GM12878 (cell line): ENCODE measurements around the gene EXOC7. TPM values are rescaled to one million over a fixed set of nuclear protein-coding genes. Genes with fewer than 3 reads are reported as not detected.

Source experiments
- ATAC-seq: fragments of 200-7000 bp; cut with Tn5 transposase; 3 replicates; pipeline ENCODE4 v1.9.1; 2020; ENCODE audit warnings: mild to moderate bottlenecking, moderate library complexity
- BruUV-seq: library from RNA; stranded (reverse); fragments of 400-500 nt; replicated peaks from 2 replicates; lab custom pipeline; 2021; lab: Mats Ljungman, UMichigan
- CTCF ChIA-PET: fragments of 300-600 bp; sonication (Branson Sonifier 250); formaldehyde crosslinking; extraction: SDS; loops from one replicate; lab custom pipeline; 2021; ENCODE audit warnings: inconsistent platforms; lab: Yijun Ruan, JAX
- POLR2A ChIA-PET: fragments of 350-600 bp; formaldehyde crosslinking; extraction: SDS; loops from one replicate; lab custom pipeline; 2021; ENCODE audit warnings: inconsistent platforms; lab: Charles Lee
- RAD21 ChIA-PET: fragments of 300-600 bp; sonication (Branson Sonifier 250); formaldehyde crosslinking; loops from one replicate; lab custom pipeline; 2023; ENCODE audit warnings: antibody characterized with exemption; ENCODE audit not compliant: unreplicated experiment; lab: Charles Lee
- SMC1A ChIA-PET: fragments of 300-600 bp; sonication (Branson Sonifier 250); formaldehyde crosslinking; loops from one replicate; lab custom pipeline; 2023; ENCODE audit not compliant: unreplicated experiment, uncharacterized antibody; lab: Charles Lee
- DNase-seq: peaks from one replicate; pipeline ENCODE4 v3.0.0-alpha.2; 2011; ENCODE audit warnings: low read depth, low spot score
- FAIRE-seq: peaks from 3 replicates; lab custom pipeline; 2011; peaks lifted over from hg19 to GRCh38; lab: Jason Lieb, UNC
- H2AFZ ChIP-seq: 2 replicates; pipeline ENCODE4 v1.6.0; 2011; ENCODE audit warnings: low read depth, low read length, control low read depth; ENCODE audit not compliant: control insufficient read depth
- H3K27ac ChIP-seq: 2 replicates; pipeline ENCODE4 v1.5.1; 2011; ENCODE audit warnings: control low read depth; ENCODE audit not compliant: control insufficient read depth, insufficient read depth
- H3K27me3 ChIP-seq, 2 experiments: replicated peaks in 1 of 2; 2 replicates each; pipeline versions ENCODE4 v1.6.0 to v1.6.1; 2011; ENCODE audit warnings: low read length in 1 of 2; ENCODE audit not compliant: control insufficient read depth in 2 of 2, insufficient read depth in 2 of 2
- H3K36me3 ChIP-seq, 2 experiments: 2 replicates each; pipeline ENCODE4 v1.5.1; 2011; ENCODE audit warnings: low read length in 1 of 2; ENCODE audit not compliant: control insufficient read depth in 2 of 2, insufficient read depth in 2 of 2
- H3K4me1 ChIP-seq: 2 replicates; pipeline ENCODE4 v1.6.1; 2011; ENCODE audit warnings: mild to moderate bottlenecking, low read length, moderate library complexity, mixed read lengths; ENCODE audit not compliant: control insufficient read depth, insufficient read depth
- H3K4me2 ChIP-seq: 2 replicates; pipeline ENCODE4 v1.6.0; 2011; ENCODE audit warnings: control low read depth; ENCODE audit not compliant: control insufficient read depth, insufficient read depth
- H3K4me3 ChIP-seq: fragments of 200-600 bp; sonication (generic); 2 replicates; pipeline ENCODE4 v1.5.1; 2016
- H3K79me2 ChIP-seq: 2 replicates; pipeline ENCODE4 v1.6.0; 2011; ENCODE audit warnings: low read length; ENCODE audit not compliant: control insufficient read depth, insufficient read depth
- H3K9ac ChIP-seq: 2 replicates; pipeline ENCODE4 v1.8.0; 2011; ENCODE audit warnings: low read length, control low read depth, mixed read lengths; ENCODE audit not compliant: control insufficient read depth, insufficient read depth
- H3K9me3 ChIP-seq: replicated peaks from 3 replicates; pipeline ENCODE4 v1.5.1; 2011; ENCODE audit warnings: mild to moderate bottlenecking, low read length; ENCODE audit not compliant: control insufficient read depth, insufficient read depth
- H4K20me1 ChIP-seq: 2 replicates; pipeline ENCODE4 v1.6.0; 2011; ENCODE audit not compliant: control insufficient read depth, insufficient read depth
- EGR1 ChIP-seq, 2 experiments: IDR thresholded peaks; 1 replicate in 1 of 2; 2 replicates in 1 of 2; pipeline ENCODE4 v1.6.1; 2011 to 2012; ENCODE audit warnings: low read depth in 2 of 2, low read length in 2 of 2, borderline replicate concordance in 1 of 2, mild to moderate bottlenecking in 1 of 2, moderate library complexity in 1 of 2
- IKZF1 ChIP-seq: fragments of 450-650 bp; conservative IDR thresholded peaks from 2 replicates; pipeline ENCODE4 v1.6.1; 2017; ENCODE audit warnings: antibody characterized with exemption, mild to moderate bottlenecking
- IKZF2 ChIP-seq, 2 experiments: fragments of 450-650 bp; IDR thresholded peaks; 2 replicates each; pipeline ENCODE4 v1.6.1; 2017; ENCODE audit warnings: mild to moderate bottlenecking in 2 of 2, moderate library complexity in 2 of 2
- MXI1 ChIP-seq: fragments of 150-350 bp; IDR thresholded peaks from 2 replicates; pipeline ENCODE4 v1.6.1; 2011; ENCODE audit warnings: low read depth, mild to moderate bottlenecking, inconsistent platforms, low read length, improper control_type of control experiment
- WRNIP1 ChIP-seq: IDR thresholded peaks from 2 replicates; pipeline ENCODE4 v1.6.1; 2011; ENCODE audit warnings: low read depth, low read length, improper control_type of control experiment, borderline replicate concordance
- WGBS: methylation state at CpG from one replicate; pipeline ENCODE4 v1.1.6; 2016; ENCODE audit warnings: low lambda C conversion rate; ENCODE audit not compliant: insufficient replicate concordance, insufficient coverage; ENCODE audit errors: missing lambda C conversion rate; 5-methylcytosine and 5-hydroxymethylcytosine counted together
- in situ Hi-C: fragments of 300-500 bp; cut with MboI; formaldehyde crosslinking; loops from 9 replicates; pipeline ENCODE4 v1.14.3; 2018; ENCODE audit warnings: mixed read lengths
- intact Hi-C: fragments of 100-400 bp; cut with micrococcal nuclease; formaldehyde crosslinking; loops from one replicate; pipeline ENCODE4 v1.14.2; 2022; ENCODE audit not compliant: unreplicated experiment
- polyA plus RNA-seq, 11 experiments: library from polyadenylated mRNA; depleted of rRNA in 4 of 11; unstranded in 6 of 11; stranded (reverse) in 5 of 11; fragments of >200 nt; fragmentation: Nextera tagmentation in 4 of 11; fragmentation: Illumina TruSeq in 1 of 11; extraction: Ambion mirVana in 4 of 11; extraction: Trizol in 1 of 11; gene quantifications; 1 replicate in 1 of 11; 2 replicates in 10 of 11; pipeline versions ENCODE4 v1.2.1 to v1.2.3, GENCODE V29; 2011 to 2016; ENCODE audit warnings: inconsistent platforms in 2 of 11, missing spikeins in 2 of 11, low read depth in 1 of 11
- total RNA-seq, 4 experiments: library from RNA; depleted of rRNA in 3 of 4; stranded (reverse); fragments of >200 nt in 3 of 4; fragmentation: Illumina TruSeq in 1 of 4; extraction: Trizol in 1 of 4; gene quantifications; 2 replicates each; pipeline versions ENCODE4 v1.2.1 to v1.2.3, GENCODE V29; 2013 to 2021
- TF ChIP-seq, protein P1 (sequence below): fragments of 450-650 bp; IDR thresholded peaks from 2 replicates; pipeline ENCODE4 v1.6.1; 2016; ENCODE audit warnings: mild to moderate bottlenecking
- TF ChIP-seq, protein P2 (sequence below): IDR thresholded peaks from 2 replicates; pipeline ENCODE4 v1.6.1; 2011; ENCODE audit warnings: low read depth, mild to moderate bottlenecking, low read length, moderate library complexity, borderline replicate concordance; ENCODE audit errors: extremely low read depth

The EXOC7 gene
- total and polyA plus RNA-seq, 10 of the 15 experiments (the other 5 are each of a cell fraction or from before 2014, with no cell fraction given), result 18.8 to 71.3 (median 48.2) TPM

DNA sequence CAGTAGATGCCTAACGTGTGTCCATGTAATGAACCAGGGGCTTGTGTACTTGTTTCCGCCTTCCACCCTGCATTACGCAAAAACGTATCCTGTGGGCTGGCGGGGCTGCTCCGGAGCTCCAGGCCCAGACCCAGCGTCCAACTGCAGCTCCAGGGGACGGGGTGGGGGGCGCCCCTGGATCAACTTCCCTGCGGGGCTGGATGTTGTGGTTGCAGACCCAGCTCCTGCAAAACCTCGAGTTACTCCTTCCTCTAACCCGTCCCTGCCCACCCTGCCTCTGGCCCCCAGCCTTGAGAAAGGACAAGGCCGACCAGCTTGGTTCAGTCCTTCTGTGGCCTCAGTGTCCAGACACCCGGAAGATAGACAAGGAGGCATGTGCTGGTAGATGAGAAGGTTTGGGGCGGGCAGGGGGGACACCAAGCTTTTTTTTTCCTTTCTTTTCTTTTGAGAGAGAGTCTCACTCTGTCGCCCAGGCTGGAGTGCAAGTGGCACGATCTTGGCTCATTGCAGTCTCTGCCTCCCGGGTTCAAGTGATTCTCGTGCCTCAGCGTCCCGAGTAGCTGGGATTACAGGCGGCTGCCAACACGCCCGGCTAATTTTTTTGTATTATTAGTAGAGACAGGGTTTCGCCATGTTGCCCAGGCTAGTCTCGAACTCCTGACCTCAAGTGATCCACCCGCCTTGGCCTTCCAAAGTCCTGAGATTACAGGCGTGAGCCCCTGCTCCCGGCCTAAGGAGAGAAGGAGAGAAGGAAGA lies 731 bp upstream of the EXOC7 start:
- Histone ChIP-seq H3K27ac (peak overlapping the region; percentile 71), H2AFZ (peak overlapping the region; percentile 90), H3K9me3 (no peaks in the 10 kb centered on the region; the same call in 2 of the 3 replicates), H3K4me1 (peaks cover 6% of the 10 kb centered on the region), H3K9ac (peak overlapping the region; percentile 69; the same call in 1 of the 2 replicates), H3K79me2 (peaks cover 14% of the 10 kb centered on the region), H3K36me3 (peaks cover 1 to 10% of the 10 kb centered on the region in 2 experiments; a peak in 3 of 4 replicates), H3K4me2 (peak overlapping the region; percentile 86), H3K27me3 (no peaks in the 10 kb centered on the region), H3K4me3 (peak overlapping the region; percentile 90), H4K20me1 (no peaks in the 10 kb centered on the region)
- no peak for FAIRE-seq
- in situ Hi-C loops (no loop called here), intact Hi-C loops (no loop called here)
- TF ChIP-seq IKZF2 (IDR thresholded peaks at IDR 0.05) (0 out of 4 replicates have a peak, but pooled peaks of 1 of the 2 experiments have one; percentile 13), IKZF1 (0 out of 2 replicates have a peak, but pooled peaks have one; percentile 9), EGR1 (IDR thresholded peaks at IDR 0.05; ENCODE audit: borderline replicate concordance in 1 of 2, low read depth in 2 of 2, low read length in 2 of 2) (no peak), WRNIP1 (0 out of 2 replicates have a peak, but pooled peaks have one; percentile 11), MXI1 (0 out of 2 replicates have a peak, but pooled peaks have one; percentile 28)
- TF ChIP-seq, protein P1, sequence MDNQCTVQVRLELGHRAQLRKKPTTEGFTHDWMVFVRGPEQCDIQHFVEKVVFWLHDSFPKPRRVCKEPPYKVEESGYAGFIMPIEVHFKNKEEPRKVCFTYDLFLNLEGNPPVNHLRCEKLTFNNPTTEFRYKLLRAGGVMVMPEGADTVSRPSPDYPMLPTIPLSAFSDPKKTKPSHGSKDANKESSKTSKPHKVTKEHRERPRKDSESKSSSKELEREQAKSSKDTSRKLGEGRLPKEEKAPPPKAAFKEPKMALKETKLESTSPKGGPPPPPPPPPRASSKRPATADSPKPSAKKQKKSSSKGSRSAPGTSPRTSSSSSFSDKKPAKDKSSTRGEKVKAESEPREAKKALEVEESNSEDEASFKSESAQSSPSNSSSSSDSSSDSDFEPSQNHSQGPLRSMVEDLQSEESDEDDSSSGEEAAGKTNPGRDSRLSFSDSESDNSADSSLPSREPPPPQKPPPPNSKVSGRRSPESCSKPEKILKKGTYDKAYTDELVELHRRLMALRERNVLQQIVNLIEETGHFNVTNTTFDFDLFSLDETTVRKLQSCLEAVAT, result peak; percentile 89; the same call in 1 of the 2 replicates
- TF ChIP-seq, protein P2, sequence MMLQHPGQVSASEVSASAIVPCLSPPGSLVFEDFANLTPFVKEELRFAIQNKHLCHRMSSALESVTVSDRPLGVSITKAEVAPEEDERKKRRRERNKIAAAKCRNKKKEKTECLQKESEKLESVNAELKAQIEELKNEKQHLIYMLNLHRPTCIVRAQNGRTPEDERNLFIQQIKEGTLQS, result no peak
- TSS peak; percentile 99 for BruUV-seq
- 82% methylated on average over 28 of the region's 29 CpGs for WGBS
- ChIA-PET CTCF (interaction anchor here (0.7 to 7.6 kb wide), 9 partner anchors 8 to 199 kb away, joined by 3 to 40 read pairs (median 4); no protein-coding TSS in a partner anchor), POLR2A (interaction anchor here (0.6 to 1.3 kb wide), 7 partner anchors 75 to 293 kb away, joined by 3 to 4 read pairs (median 3); partner anchors contain the start of gene UBALD2), SMC1A (interaction anchor here (0.7 to 1.3 kb wide), 6 partner anchors 9 to 520 kb away, joined by 3 to 4 read pairs (median 4); no protein-coding TSS in a partner anchor), RAD21 (interaction anchor here (0.7 to 1.2 kb wide), 3 partner anchors 23 to 199 kb away, joined by 3 to 4 read pairs (median 3); no protein-coding TSS in a partner anchor)
- ATAC-seq, result no peak; the same call in 2 of the 3 replicates
- no peak for DNase-seq
